ENCODE results near the gene HHAT. TPM values are rescaled to one million over a fixed set of nuclear protein-coding genes. Genes with fewer than 3 reads are reported as not detected.

HHAT gene
- total and polyA plus RNA-seq, 2 of the 13 experiments (the other 11 are each of a cell fraction or from before 2014, with no cell fraction given) = 2.6 to 4.9 TPM

DNA sequence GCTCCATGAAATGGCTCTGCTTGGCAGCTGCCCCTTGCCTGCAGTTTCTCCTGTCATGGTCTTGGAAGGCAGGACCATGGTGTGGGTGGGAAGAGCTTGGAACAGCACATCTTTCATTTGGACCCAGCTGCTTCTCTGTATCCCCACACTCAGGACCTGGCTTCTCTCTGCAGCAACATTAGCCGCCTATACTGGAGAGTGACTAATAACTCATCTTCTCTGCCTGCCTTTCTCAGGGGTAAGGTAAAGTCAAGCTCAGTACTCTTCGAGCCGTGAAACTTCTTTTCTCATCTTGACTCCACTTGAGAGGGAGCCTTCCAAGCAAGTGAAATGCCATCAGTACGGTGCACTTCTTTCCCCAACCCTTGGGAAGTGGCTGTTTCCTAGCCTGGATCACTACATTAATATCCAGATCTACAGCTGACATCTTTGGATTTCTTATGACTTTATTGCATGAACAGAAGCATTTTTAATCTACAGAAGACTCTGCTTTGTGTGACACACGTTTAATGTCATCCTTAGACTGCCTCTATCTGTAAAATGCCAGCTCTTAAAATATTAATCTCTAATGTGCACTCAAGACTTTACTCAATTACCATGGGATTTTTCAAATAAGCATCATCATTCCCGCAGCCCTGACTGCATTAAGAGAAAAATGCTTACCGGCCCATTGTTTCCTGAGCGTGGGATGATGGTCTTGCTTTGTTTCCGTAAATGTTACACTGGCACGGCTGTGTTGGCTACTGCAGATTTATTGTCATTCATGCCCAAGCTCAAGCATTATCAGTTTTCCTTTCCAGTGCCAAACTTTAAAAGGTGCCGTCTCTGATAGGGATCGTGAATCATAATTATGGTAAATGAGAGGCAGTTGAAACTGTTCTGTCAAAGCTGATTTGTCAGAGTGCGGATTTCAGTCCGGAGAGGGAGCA is 242.9 kb downstream of the HHAT start (continued):
- TF ChIP-seq, protein P1, sequence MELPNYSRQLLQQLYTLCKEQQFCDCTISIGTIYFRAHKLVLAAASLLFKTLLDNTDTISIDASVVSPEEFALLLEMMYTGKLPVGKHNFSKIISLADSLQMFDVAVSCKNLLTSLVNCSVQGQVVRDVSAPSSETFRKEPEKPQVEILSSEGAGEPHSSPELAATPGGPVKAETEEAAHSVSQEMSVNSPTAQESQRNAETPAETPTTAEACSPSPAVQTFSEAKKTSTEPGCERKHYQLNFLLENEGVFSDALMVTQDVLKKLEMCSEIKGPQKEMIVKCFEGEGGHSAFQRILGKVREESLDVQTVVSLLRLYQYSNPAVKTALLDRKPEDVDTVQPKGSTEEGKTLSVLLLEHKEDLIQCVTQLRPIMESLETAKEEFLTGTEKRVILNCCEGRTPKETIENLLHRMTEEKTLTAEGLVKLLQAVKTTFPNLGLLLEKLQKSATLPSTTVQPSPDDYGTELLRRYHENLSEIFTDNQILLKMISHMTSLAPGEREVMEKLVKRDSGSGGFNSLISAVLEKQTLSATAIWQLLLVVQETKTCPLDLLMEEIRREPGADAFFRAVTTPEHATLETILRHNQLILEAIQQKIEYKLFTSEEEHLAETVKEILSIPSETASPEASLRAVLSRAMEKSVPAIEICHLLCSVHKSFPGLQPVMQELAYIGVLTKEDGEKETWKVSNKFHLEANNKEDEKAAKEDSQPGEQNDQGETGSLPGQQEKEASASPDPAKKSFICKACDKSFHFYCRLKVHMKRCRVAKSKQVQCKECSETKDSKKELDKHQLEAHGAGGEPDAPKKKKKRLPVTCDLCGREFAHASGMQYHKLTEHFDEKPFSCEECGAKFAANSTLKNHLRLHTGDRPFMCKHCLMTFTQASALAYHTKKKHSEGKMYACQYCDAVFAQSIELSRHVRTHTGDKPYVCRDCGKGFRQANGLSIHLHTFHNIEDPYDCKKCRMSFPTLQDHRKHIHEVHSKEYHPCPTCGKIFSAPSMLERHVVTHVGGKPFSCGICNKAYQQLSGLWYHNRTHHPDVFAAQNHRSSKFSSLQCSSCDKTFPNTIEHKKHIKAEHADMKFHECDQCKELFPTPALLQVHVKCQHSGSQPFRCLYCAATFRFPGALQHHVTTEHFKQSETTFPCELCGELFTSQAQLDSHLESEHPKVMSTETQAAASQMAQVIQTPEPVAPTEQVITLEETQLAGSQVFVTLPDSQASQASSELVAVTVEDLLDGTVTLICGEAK (IDR thresholded peaks at IDR 0.05) = no peak
- TF ChIP-seq, protein P1 (CRISPR knock-in tag; IDR thresholded peaks at IDR 0.05) = no peak
